CD4-positive, alpha-beta T cell treated with Interleukin-2 at 100 ng/mL for 4 hours (primary cell): ENCODE results near the gene BYSL.

Experiments
- DNase-seq: peaks from one replicate; pipeline ENCODE4 v3.0.0-alpha.2; 2020; ENCODE audit warnings: low spot score

Gene BYSL

GRCh38 chr6:41976794-41977484 lies 55.6 kb downstream of the BYSL start:
- peak; percentile 7 for DNase-seq
